NCI-H748 (cell line): ENCODE data around the gene SERPINB12.

Source experiments
- DNase-seq: peaks from one replicate; lab custom pipeline; 2025; ENCODE audit not compliant: unreplicated experiment; lab: John Stamatoyannopoulos, UW

SERPINB12 gene

GRCh38 chr18:63550068-63550467 is 7.9 kb downstream of the SERPINB12 start:
- no peak for DNase-seq

- no peak for DNase-seq
These were observed 9.6 kb downstream of the SERPINB12 start for GRCh38 chr18:63551769-63552168.

DNA sequence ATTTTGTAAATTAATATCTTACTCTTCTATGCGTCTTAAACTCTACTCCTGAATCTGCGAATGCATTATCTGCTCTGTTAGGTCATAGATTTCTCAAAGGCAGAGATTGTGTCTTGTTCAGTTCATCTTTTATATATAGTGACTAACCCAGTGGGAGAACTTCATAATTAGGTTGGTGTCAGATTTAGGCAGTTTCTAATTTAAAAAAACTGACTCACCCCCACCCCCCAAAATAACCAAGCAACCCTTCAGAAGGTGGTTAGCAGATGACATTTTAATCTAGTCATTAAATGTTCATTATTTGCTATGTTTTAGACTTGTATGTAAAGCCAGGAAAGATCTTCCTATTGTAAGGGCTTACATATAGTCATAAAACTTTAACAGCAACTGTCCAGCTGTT is 10.4 kb downstream of the SERPINB12 start:
- DNase-seq = no peak

DNA sequence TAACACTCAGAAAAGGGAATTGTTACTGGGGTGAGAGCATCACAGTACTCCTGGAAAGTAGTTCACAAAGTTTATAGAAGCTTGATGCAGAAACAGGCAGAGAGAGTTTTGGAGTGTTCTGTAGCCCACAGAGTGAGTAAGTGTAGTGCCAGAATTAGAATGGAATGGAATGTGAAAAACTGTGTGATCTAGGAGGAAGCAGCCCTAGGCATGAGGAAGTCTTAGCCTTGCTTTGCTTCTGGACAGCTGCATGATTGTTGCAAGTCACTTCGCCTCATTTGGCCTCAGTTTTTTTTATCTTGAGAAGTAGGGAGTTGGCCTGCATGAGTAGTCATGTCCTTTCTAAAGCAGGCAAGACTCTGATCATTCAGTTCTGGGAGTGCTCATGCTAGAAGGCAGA is 10.9 kb downstream of the SERPINB12 start:
- no peak for DNase-seq

DNA sequence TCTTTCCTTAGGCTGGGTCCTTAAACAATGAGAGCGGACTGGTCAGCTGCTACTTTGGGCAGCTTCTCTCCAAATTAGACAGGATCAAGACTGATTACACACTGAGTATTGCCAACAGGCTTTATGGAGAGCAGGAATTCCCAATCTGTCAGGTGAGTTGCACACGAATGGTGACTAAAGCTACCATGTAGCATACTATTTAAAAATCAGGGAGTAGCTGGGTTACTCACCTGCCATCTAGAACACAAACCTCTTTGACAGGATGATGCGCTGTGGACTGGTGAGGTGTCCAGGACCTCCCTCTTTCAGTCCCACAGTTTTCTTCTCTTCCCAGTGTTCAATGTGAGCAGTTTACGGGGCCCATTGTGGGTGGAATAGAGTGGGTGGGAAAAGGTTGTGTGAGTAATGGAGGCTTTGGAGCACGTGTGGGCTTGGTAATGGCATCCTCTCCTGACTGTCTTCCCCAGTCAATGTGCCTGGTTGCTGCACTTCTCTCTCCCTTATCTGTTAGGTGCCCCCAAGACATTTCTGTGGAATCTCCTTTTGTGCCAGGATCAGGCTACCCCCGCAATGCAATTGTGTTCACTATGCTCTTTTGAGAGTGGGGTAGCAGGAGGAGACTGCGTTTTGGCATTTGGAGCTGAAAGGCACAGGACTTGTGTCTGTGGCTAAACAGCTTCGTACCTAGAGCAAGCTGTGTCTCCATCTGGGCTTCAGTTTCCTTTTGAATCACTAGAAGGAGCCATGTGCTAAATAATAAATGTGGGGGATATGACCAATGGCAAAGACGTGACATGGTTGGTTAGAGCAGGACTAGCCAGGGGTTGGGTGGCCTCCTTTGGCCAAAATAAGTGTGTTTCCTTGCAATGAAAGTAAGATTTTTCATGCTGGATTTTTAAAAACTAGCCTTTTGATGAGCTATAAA is 17.7 kb downstream of the SERPINB12 start:
- no peak for DNase-seq

- no peak for DNase-seq
These were observed 20.1 kb downstream of the SERPINB12 start for GRCh38 chr18:63562284-63562683.

DNA sequence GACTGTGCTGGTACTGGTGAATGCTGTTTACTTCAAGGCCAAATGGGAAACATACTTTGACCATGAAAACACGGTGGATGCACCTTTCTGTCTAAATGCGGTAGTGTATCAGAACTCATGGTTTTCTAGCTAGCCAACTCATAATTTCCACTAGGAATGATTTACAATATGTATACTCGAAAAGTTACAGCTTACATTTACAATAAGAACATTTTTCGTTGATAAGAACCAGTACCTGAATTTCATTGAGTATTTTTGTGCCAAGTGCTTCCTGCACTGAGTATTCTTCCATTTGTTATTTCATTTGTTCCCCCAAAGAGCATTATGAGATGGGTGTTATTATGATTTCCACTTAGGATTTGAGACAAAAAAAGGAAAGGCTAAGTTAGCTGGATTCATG is 21.9 kb downstream of the SERPINB12 start:
- no peak for DNase-seq

- DNase-seq = no peak
These were observed 22.4 kb downstream of the SERPINB12 start for GRCh38 chr18:63564561-63564960.

DNA sequence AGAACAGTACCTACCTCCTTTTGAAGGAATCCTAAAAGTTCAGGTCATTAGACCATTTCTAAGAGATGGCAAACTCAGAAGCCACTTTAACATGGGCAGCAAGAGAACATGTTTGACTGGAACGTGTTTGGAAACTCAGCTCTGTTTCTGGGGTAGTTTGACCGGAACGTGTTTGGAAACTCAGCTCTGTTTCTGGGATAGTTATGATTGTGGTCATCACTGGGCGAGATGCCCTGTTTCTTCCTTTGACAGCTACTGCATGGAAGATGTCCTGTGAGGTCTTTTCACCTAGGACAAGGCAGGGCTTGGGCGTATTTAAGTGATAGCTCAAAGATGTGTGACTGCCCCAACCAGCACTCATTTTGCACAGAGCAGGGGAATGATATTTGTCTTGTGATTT is 25.1 kb downstream of the SERPINB12 start:
- DNase-seq = no peak

DNA sequence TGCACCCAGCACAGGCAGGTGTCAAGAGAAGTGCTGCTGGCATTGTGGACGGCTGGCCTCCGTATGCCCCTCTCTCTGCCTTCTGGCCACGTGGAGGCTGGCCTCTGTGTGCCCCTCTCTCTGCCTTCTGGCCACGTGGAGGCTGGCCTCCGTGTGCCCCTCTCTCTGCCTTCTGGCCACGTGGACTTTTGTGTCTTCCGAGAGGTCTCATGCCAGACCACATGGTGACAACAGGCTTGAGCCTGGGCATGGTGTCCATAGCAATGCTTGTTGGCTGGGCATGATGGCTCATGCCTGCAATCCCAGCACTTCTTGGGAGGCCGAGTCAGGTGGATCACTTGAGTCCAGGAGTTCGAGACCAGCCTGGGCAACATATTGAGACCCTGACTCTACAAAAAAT is 25.7 kb downstream of the SERPINB12 start:
- no peak for DNase-seq

DNA sequence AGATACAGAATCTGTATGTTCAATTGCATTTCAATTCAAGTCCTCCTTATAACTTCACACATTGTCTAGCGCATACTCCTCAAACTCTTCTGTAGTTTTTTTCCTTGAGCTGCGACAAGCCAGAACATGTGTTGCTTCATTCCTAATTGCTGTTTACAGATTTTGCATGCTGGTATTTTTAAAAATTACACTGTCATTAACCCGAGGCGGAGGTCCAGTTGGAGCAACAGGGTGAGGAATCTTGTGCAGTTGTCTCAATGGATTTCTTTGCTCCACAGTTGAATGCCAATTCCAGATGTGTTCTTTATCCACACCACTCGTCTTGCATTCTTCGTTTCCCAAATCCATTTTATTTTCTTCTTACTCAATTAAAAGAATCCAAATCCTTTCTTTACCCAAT is 28.6 kb downstream of the SERPINB12 start:
- no peak for DNase-seq

DNA sequence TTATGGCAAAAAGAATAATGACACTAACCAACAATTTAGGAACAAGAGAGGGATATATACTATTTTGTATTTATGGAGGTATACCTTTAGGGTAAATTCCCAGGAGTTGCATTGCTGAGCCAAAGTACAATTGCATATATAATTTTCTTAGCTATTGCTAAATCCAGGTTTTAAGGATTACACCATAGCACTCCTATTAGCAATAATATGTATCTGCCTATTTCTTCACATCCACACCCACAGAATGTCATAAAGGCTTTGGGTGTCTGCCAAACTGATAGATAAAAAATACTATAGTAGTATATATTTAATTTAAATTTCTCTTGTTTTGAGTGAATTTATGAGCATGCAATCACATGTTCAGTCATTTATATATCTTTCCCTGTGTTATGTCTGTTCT is 33.5 kb downstream of the SERPINB12 start:
- DNase-seq = no peak

GRCh38 chr18:63578357-63578958 is 36.3 kb downstream of the SERPINB12 start:
- DNase-seq = peak; percentile 54

DNA sequence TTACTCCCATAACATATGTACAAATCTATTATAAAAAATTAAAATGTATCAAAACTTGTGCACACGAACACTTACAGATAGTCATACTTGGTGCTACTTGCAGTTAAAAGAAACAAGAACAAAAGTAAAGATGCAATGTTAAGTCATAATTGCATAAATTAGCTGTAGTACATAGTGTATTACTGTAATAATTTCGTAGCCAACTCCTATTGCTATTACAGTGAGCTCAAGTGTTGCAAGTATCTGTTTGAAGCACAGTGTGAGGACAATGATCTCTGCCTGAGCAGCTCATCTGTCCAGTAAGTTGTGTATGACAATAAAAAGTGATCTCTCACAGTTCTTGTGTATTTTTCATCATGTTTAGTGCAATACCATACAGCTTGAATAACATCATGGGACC is 37.4 kb downstream of the SERPINB12 start:
- DNase-seq = no peak

DNA sequence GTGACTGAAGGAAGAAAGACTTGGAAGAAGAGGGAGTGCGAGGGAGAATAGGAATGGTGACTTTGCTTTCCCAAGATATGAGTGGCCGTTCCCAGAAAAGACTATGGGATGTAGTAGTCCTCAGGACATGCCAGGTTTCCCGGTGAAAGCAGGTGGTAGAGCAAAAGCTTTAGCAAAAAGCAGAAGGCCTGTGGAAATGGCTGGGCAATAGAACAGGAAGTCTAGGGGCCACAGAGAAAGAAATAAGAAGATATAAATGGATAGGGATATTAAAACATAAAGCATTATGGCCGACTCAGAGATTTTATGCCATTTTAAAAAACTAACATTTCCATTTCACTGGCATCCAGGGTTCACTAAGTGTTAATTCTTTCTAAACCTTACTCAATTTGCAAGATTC is 43.8 kb downstream of the SERPINB12 start:
- no peak for DNase-seq

- DNase-seq = no peak
These were observed 44.3 kb downstream of the SERPINB12 start for GRCh38 chr18:63586431-63586830.

GRCh38 chr18:63586966-63587365 is 44.8 kb downstream of the SERPINB12 start, which contains the start of gene SERPINB13:
SERPINB13 (plus strand) TSS chr18:63587343; CDS start chr18:63588668, 1,325 bp downstream.
- DNase-seq = no peak

DNA sequence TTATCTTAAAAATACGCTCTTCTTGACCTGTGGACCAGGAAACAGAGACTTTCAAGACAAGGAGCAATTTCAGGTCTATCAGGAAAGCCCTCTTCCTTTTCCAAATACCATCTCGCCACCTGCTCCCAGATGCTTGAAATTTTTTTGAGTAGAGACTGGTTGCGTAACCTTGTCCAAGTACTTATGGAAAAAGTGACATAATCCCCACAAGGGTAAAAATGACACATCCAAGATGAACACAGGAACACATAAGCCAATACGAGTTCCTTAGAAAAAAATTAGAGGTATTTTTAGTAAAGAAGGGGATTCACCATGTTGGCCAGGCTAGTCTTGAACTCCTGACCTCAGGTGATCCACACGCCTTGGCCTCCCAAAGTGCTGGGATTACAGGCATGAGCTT is 46.7 kb downstream of the SERPINB12 start:
- DNase-seq = no peak

DNA sequence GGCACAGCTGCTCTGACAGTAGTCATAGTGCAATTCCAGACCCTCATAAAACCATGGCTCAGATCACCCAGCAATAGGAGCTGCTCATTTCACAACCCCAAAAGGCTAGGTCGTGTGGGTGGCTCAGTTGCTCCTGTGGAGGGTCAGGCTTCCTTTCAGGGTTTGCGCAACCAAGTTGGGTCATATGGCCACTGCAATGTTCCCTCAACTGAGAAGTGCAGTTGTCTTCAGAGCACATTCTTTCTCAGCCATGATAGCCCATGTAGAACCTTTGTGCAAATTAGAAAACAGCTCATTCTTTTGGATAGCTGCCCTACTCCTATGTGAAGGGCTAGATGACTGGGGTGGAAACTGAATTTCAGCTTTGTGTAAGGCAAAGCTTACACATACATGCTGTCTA is 48.2 kb downstream of the SERPINB12 start:
- no peak for DNase-seq

- DNase-seq = no peak
These were observed 49.0 kb downstream of the SERPINB12 start for GRCh38 chr18:63590966-63591695.

GRCh38 chr18:63591725-63592124 is 49.6 kb downstream of the SERPINB12 start:
- DNase-seq = no peak

DNA sequence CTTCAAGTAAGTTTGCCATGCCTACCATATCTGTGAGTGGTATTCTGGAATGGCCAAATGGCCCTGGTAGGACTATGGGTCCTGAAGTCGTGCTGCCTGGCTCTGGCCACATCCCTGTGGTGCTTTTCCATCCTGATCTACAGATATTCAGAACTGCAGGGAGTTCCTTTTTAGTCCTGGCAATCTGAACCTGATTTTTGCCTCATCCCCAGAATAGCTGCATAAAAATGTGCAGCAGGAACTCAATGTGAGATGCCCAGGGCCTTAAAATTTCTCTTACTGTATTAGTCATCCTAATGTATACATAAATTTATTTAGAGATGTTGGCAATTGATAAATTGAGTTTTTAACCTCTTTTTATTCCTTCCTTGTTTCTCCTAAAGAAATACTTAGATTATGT is 50.3 kb downstream of the SERPINB12 start:
- no peak for DNase-seq
